Measurements from ENCODE around the gene CAPN5. TPM values are rescaled to one million over a fixed set of nuclear protein-coding genes. Genes with fewer than 3 reads are reported as not detected.

The CAPN5 gene
- total and polyA plus RNA-seq, 2 experiments from 2014 or later, result 10.2 to 32.2 TPM

DNA sequence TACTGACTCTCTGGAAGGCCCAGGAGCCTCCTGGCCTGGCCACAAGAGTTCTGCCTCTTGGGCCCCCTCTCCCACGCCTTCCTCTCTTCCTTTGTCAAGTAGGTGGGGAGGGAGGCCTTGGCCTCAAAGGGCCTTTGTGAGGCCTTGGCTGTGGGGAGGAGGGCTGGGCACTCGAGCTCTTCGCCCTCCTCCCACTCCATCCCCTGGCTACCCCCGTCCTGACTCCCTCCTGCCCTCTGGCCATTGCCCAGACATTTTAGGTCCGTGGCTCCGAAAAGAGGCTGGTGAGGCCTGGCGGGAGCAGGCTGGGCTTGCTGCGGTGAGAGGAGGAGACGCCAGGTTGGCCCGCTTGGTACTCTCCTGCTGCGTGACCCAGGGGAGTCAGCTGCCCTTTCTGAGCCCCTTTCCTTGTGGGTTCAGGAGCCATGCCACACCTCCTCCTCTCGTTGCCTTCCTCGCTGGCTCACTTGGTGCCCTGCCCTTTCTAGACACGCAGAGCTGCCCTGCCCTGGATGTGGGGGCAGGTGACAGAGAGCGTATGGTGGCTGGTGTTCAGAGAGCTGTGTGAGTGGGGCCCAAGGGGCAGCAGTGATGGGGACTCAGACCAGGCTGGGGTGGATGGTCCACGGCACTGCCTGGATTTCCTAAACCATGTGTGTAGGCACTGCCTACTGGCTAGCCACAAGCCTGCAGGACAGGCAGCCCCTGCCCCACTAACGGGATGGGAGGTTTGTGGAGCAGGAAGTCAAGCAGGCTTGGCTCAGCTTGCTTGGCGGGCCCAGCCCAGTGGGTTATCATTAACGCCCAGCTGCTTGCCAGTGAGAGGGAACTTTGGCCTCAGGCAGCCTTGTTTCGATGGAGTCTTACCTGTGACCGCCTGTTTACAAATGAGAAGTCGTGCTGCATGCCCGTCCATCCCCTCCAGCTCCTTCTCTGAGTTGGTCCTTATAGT, 20.0 kb downstream of the CAPN5 start (continued):
- TF ChIP-seq, protein P1, sequence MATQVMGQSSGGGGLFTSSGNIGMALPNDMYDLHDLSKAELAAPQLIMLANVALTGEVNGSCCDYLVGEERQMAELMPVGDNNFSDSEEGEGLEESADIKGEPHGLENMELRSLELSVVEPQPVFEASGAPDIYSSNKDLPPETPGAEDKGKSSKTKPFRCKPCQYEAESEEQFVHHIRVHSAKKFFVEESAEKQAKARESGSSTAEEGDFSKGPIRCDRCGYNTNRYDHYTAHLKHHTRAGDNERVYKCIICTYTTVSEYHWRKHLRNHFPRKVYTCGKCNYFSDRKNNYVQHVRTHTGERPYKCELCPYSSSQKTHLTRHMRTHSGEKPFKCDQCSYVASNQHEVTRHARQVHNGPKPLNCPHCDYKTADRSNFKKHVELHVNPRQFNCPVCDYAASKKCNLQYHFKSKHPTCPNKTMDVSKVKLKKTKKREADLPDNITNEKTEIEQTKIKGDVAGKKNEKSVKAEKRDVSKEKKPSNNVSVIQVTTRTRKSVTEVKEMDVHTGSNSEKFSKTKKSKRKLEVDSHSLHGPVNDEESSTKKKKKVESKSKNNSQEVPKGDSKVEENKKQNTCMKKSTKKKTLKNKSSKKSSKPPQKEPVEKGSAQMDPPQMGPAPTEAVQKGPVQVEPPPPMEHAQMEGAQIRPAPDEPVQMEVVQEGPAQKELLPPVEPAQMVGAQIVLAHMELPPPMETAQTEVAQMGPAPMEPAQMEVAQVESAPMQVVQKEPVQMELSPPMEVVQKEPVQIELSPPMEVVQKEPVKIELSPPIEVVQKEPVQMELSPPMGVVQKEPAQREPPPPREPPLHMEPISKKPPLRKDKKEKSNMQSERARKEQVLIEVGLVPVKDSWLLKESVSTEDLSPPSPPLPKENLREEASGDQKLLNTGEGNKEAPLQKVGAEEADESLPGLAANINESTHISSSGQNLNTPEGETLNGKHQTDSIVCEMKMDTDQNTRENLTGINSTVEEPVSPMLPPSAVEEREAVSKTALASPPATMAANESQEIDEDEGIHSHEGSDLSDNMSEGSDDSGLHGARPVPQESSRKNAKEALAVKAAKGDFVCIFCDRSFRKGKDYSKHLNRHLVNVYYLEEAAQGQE (IDR thresholded peaks at IDR 0.05; ENCODE audit: unreplicated experiment), result no peak
- TF ChIP-seq STAT1 (IDR thresholded peaks at IDR 0.05; ENCODE audit: unreplicated experiment) (no peak), ZNF331 (CRISPR knock-in tag; IDR thresholded peaks at IDR 0.05; ENCODE audit: low read depth) (no peak)

DNA sequence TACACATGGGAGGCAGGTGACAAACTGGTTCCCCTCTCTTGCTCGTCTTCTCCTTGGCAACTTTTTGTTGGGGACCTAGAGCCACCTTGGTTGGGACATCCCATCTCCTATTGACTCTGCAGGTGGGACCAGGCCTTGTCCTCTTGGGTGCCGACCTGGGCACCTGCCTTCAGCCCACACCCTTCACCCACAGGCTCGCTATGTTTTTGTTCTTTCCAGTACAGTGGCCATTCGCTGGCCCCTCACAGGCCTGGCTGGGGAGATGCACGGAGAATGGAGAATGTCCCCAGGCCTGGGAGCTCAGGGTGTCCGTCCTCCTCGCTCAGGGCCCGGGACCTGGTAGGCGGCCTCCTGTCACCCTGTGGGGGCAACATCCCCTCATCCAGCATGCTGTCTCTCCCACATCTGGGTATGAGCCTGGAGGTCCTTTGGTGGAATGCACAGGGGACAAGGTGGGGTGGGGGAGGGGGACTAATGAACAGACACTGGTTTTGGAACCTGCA, 21.0 kb downstream of the CAPN5 start:
- Mint-ChIP-seq H3K27me3 (ENCODE audit: insufficient read depth, low read depth, poor library complexity) (peaks cover 7% of the 10 kb centered on the region), H3K4me3 (no peak overlapping the region), H3K4me1 (peaks cover 8% of the 10 kb centered on the region), H3K9me3 (no peaks in the 10 kb centered on the region), H3K36me3 (ENCODE audit: low read depth) (no peaks in the 10 kb centered on the region), H3K27ac (no peak overlapping the region)
- no peaks in the 10 kb centered on the region for H3K27me3 ChIP-seq (ENCODE audit: insufficient read depth)
- no peak for DNase-seq (ENCODE audit: low spot score)
- H2AFZ ChIP-seq, result no peak overlapping the region
- no peaks in the 10 kb centered on the region for H3K79me2 ChIP-seq (replicated peaks; ENCODE audit: insufficient read depth)
- no peak overlapping the region for H3K27ac ChIP-seq (ENCODE audit: low read depth)
- no peaks in the 10 kb centered on the region; the same call in 1 of the 2 replicates for H4K20me1 ChIP-seq (replicated peaks; ENCODE audit: insufficient read depth)
- H3K4me1 ChIP-seq (ENCODE audit: insufficient read depth), result no peaks in the 10 kb centered on the region; the same call in 1 of the 2 replicates
- H3F3A ChIP-seq (replicated peaks; ENCODE audit: low read depth), result no peaks in the 10 kb centered on the region
- no peak for ATAC-seq
- H3K36me3 ChIP-seq (ENCODE audit: insufficient read depth), result no peaks in the 10 kb centered on the region
- no peak overlapping the region for H3K4me3 ChIP-seq
- no peaks in the 10 kb centered on the region for H3K9me2 ChIP-seq (ENCODE audit: insufficient read depth)
- no peak overlapping the region for H3K4me2 ChIP-seq
- TF ChIP-seq, protein P2, sequence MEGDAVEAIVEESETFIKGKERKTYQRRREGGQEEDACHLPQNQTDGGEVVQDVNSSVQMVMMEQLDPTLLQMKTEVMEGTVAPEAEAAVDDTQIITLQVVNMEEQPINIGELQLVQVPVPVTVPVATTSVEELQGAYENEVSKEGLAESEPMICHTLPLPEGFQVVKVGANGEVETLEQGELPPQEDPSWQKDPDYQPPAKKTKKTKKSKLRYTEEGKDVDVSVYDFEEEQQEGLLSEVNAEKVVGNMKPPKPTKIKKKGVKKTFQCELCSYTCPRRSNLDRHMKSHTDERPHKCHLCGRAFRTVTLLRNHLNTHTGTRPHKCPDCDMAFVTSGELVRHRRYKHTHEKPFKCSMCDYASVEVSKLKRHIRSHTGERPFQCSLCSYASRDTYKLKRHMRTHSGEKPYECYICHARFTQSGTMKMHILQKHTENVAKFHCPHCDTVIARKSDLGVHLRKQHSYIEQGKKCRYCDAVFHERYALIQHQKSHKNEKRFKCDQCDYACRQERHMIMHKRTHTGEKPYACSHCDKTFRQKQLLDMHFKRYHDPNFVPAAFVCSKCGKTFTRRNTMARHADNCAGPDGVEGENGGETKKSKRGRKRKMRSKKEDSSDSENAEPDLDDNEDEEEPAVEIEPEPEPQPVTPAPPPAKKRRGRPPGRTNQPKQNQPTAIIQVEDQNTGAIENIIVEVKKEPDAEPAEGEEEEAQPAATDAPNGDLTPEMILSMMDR (conservative IDR thresholded peaks at IDR 0.05; ENCODE audit: low read depth in 2 of 2), result no peak
- TF ChIP-seq, protein P3, sequence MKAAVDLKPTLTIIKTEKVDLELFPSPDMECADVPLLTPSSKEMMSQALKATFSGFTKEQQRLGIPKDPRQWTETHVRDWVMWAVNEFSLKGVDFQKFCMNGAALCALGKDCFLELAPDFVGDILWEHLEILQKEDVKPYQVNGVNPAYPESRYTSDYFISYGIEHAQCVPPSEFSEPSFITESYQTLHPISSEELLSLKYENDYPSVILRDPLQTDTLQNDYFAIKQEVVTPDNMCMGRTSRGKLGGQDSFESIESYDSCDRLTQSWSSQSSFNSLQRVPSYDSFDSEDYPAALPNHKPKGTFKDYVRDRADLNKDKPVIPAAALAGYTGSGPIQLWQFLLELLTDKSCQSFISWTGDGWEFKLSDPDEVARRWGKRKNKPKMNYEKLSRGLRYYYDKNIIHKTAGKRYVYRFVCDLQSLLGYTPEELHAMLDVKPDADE (IDR thresholded peaks at IDR 0.05), result no peak
- TF ChIP-seq POLR2AphosphoS5 (IDR thresholded peaks at IDR 0.05; ENCODE audit: low read depth) (no peak), JUNB (IDR thresholded peaks at IDR 0.05; ENCODE audit: unreplicated experiment) (no peak), STAT1 (IDR thresholded peaks at IDR 0.05; ENCODE audit: unreplicated experiment) (no peak), EZH2 (IDR thresholded peaks at IDR 0.05; ENCODE audit: low read depth, unreplicated experiment) (no peak), ZNF331 (CRISPR knock-in tag; IDR thresholded peaks at IDR 0.05; ENCODE audit: low read depth) (no peak)
- TF ChIP-seq, protein P1 (IDR thresholded peaks at IDR 0.05; ENCODE audit: unreplicated experiment), result no peak

Data from GM23338 (cell line).